PC-3 (cell line): ENCODE measurements around the gene SMOC2.

ENCODE experiments used
- CTCF ChIP-seq: fragments of 300-600 bp; sonication (generic); conservative IDR thresholded peaks from 2 replicates; pipeline ENCODE4 v1.5.1; 2017; ENCODE audit warnings: antibody characterized with exemption, low read depth, mild to moderate bottlenecking, low read length
- EZH2 ChIP-seq: fragments of 300-600 bp; sonication (generic); IDR thresholded peaks from one replicate; pipeline ENCODE4 v1.6.1; 2017; ENCODE audit warnings: antibody characterized with exemption, mild to moderate bottlenecking, low read length; ENCODE audit not compliant: unreplicated experiment

- TF ChIP-seq CTCF, result no peak
- no peak for TF ChIP-seq EZH2
Measured at GRCh38 chr6:168408504-168409136, 32.4 kb upstream of the SMOC2 start.
